ENCODE results near the gene ATG7.

DNA sequence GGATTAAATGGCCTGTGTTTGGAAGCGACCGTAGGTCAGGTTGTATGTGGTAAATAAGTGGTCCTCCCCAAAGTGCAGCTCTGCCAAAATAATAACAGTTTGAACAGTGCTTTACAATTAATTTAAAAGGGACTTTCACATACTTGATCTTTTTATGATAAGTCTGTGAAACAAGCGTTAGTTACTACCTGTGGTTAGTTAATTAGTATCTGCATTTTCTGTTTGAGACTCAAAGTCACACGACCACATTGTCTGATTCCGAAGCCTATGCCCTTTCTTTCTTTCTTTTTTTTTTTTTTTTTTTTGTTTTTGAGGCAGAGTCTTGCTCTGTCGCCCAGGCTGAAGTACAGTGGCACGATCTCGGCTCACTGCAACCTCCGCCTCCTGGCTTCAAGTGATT is 45.1 kb downstream of the ATG7 start:
- TF ChIP-seq RXRA (IDR thresholded peaks at IDR 0.05) (no peak), HNF4A (conservative IDR thresholded peaks at IDR 0.05) (no peak), JUND (IDR thresholded peaks at IDR 0.05) (no peak), SP1 (IDR thresholded peaks at IDR 0.05) (no peak), RAD21 (IDR thresholded peaks at IDR 0.05) (no peak), TAF1 (conservative IDR thresholded peaks at IDR 0.05) (no peak), FOXA1 (IDR thresholded peaks at IDR 0.05) (no peak), GABPA (IDR thresholded peaks at IDR 0.05 in 1 of 2, conservative IDR thresholded peaks at IDR 0.05 in 1 of 2) (no peak), YY1 (IDR thresholded peaks at IDR 0.05) (no peak)
- TF ChIP-seq, protein P1, sequence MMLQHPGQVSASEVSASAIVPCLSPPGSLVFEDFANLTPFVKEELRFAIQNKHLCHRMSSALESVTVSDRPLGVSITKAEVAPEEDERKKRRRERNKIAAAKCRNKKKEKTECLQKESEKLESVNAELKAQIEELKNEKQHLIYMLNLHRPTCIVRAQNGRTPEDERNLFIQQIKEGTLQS (IDR thresholded peaks at IDR 0.05): no peak
- TF ChIP-seq, protein P2, sequence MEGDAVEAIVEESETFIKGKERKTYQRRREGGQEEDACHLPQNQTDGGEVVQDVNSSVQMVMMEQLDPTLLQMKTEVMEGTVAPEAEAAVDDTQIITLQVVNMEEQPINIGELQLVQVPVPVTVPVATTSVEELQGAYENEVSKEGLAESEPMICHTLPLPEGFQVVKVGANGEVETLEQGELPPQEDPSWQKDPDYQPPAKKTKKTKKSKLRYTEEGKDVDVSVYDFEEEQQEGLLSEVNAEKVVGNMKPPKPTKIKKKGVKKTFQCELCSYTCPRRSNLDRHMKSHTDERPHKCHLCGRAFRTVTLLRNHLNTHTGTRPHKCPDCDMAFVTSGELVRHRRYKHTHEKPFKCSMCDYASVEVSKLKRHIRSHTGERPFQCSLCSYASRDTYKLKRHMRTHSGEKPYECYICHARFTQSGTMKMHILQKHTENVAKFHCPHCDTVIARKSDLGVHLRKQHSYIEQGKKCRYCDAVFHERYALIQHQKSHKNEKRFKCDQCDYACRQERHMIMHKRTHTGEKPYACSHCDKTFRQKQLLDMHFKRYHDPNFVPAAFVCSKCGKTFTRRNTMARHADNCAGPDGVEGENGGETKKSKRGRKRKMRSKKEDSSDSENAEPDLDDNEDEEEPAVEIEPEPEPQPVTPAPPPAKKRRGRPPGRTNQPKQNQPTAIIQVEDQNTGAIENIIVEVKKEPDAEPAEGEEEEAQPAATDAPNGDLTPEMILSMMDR (IDR thresholded peaks at IDR 0.05; ENCODE audit: low read depth, low read length, missing input control): no peak
- TF ChIP-seq, protein P3, sequence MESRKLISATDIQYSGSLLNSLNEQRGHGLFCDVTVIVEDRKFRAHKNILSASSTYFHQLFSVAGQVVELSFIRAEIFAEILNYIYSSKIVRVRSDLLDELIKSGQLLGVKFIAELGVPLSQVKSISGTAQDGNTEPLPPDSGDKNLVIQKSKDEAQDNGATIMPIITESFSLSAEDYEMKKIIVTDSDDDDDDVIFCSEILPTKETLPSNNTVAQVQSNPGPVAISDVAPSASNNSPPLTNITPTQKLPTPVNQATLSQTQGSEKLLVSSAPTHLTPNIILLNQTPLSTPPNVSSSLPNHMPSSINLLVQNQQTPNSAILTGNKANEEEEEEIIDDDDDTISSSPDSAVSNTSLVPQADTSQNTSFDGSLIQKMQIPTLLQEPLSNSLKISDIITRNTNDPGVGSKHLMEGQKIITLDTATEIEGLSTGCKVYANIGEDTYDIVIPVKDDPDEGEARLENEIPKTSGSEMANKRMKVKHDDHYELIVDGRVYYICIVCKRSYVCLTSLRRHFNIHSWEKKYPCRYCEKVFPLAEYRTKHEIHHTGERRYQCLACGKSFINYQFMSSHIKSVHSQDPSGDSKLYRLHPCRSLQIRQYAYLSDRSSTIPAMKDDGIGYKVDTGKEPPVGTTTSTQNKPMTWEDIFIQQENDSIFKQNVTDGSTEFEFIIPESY (IDR thresholded peaks at IDR 0.05): no peak
- TF ChIP-seq, protein P4, sequence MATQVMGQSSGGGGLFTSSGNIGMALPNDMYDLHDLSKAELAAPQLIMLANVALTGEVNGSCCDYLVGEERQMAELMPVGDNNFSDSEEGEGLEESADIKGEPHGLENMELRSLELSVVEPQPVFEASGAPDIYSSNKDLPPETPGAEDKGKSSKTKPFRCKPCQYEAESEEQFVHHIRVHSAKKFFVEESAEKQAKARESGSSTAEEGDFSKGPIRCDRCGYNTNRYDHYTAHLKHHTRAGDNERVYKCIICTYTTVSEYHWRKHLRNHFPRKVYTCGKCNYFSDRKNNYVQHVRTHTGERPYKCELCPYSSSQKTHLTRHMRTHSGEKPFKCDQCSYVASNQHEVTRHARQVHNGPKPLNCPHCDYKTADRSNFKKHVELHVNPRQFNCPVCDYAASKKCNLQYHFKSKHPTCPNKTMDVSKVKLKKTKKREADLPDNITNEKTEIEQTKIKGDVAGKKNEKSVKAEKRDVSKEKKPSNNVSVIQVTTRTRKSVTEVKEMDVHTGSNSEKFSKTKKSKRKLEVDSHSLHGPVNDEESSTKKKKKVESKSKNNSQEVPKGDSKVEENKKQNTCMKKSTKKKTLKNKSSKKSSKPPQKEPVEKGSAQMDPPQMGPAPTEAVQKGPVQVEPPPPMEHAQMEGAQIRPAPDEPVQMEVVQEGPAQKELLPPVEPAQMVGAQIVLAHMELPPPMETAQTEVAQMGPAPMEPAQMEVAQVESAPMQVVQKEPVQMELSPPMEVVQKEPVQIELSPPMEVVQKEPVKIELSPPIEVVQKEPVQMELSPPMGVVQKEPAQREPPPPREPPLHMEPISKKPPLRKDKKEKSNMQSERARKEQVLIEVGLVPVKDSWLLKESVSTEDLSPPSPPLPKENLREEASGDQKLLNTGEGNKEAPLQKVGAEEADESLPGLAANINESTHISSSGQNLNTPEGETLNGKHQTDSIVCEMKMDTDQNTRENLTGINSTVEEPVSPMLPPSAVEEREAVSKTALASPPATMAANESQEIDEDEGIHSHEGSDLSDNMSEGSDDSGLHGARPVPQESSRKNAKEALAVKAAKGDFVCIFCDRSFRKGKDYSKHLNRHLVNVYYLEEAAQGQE (IDR thresholded peaks at IDR 0.05): no peak
- TF ChIP-seq, protein P5, sequence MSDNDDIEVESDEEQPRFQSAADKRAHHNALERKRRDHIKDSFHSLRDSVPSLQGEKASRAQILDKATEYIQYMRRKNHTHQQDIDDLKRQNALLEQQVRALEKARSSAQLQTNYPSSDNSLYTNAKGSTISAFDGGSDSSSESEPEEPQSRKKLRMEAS (IDR thresholded peaks at IDR 0.05): no peak
